Stimulated activated naive CD8-positive, alpha-beta T cell treated with anti-CD3 and anti-CD28 coated beads, Interleukin-15, amount 100 ng/mL, for 72 hours (primary cell): ENCODE measurements around the gene REXO4.

Experiments
- ATAC-seq: fragments of 150-1000 bp; cut with Tn5 transposase; 2 replicates; pipeline ENCODE4 v1.10.0; 2021; ENCODE audit warnings: mild to moderate bottlenecking, moderate library complexity
- DNase-seq, 2 donors: peaks; one replicate each; pipeline ENCODE4 v3.0.0; 2021 to 2022
- H3K27ac Mint-ChIP-seq, 2 donors: one replicate each; pipeline ENCODE4 v1.8.0; 2022; ENCODE audit warnings: mild to moderate bottlenecking in 2 of 2, mixed read lengths in 2 of 2, moderate library complexity in 2 of 2
- H3K27me3 Mint-ChIP-seq: one replicate; pipeline ENCODE4 v1.8.0; 2022; ENCODE audit warnings: mixed read lengths
- H3K4me1 Mint-ChIP-seq: one replicate; pipeline ENCODE4 v1.8.0; 2022; ENCODE audit warnings: mild to moderate bottlenecking, mixed read lengths
- H3K4me3 Mint-ChIP-seq, 2 donors: one replicate each; pipeline ENCODE4 v1.8.0; 2022; ENCODE audit warnings: mild to moderate bottlenecking in 2 of 2, mixed read lengths in 2 of 2, moderate library complexity in 1 of 2
- H3K9me3 Mint-ChIP-seq, 2 donors: one replicate each; pipeline ENCODE4 v1.8.0; 2022; ENCODE audit warnings: mixed read lengths in 2 of 2

Gene REXO4

DNA sequence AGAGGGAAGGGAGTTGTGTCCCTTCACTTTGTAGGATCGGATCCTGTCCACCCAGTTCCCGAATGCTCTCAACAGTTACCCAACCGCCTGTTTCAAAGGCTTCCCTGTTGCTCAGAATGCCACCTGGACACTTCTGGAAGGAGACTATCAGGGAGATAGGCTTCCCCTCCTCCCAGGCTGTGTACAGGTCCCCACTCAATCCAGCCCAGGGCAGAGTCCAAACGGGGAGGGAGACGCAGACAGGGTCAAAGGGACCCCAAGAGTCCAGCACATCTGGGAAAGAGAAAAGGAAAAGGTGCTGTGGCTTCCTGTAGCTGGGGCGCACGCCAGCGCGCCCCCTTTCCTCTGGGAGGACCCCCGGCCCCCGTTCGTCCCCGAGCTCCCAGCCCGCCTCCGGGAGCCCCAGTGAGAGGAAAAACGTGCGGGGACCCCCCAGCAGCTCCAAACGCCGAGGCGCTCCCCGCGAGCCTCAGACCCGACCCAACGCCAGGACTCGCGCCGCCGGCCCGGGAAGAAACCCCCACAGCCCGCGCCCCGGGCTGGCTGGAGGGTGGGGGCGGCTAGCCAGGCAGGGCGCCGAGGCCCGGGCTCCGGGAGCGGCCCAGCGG is 42.6 kb downstream of the REXO4 start:
- Mint-ChIP-seq H3K9me3 (no peaks in the 10 kb centered on the region), H3K27ac (peak overlapping the region; percentile 96 to 99), H3K4me3 (peak overlapping the region; percentile 97 to 99), H3K4me1 (peaks cover 54% of the 10 kb centered on the region), H3K27me3 (no peaks in the 10 kb centered on the region)
- ATAC-seq (peak; percentile 0), DNase-seq (peak; percentile 52)

GRCh38 chr9:133374612-133375115 is 43.1 kb downstream of the REXO4 start:
- DNase-seq: peak in 1 of 2 donors; percentile 48
- peaks cover 60% of the 10 kb centered on the region for H3K4me1 Mint-ChIP-seq

DNA sequence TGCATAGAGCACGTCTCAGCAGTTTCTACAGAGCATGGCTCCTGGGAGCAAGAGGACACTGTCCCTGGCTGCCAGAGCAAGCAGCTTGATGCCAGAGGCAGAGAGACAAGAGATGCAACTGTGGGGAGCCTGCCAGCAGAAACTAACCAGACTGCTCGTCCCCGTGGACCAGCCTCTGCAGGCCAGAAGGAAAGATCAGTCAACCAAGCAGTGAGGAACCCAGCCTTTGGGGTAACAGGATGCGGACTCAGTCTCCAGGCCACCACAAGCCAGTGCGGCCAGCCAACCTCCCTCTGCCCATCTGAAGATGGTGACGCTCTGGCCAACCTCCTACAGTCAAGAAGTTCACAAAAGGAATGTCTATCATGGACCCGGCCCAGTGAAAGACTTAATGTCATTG is 45.7 kb downstream of the REXO4 start:
- Mint-ChIP-seq H3K4me1 (peaks cover 76% of the 10 kb centered on the region), H3K27ac (peak overlapping the region; percentile 91 to 96), H3K27me3 (no peaks in the 10 kb centered on the region), H3K9me3 (no peaks in the 10 kb centered on the region), H3K4me3 (peak overlapping the region; percentile 97 to 99)
- no peak for ATAC-seq
- DNase-seq: no peak

More at GRCh38 chr9:133374612-133375115, 43.1 kb downstream of the REXO4 start:
- ATAC-seq: peak; percentile 23
- H3K9me3 Mint-ChIP-seq: no peaks in the 10 kb centered on the region
- no peaks in the 10 kb centered on the region for H3K27me3 Mint-ChIP-seq
- peak overlapping the region; percentile 96 to 99 for H3K27ac Mint-ChIP-seq
- peak overlapping the region; percentile 97 to 99 for H3K4me3 Mint-ChIP-seq

DNA sequence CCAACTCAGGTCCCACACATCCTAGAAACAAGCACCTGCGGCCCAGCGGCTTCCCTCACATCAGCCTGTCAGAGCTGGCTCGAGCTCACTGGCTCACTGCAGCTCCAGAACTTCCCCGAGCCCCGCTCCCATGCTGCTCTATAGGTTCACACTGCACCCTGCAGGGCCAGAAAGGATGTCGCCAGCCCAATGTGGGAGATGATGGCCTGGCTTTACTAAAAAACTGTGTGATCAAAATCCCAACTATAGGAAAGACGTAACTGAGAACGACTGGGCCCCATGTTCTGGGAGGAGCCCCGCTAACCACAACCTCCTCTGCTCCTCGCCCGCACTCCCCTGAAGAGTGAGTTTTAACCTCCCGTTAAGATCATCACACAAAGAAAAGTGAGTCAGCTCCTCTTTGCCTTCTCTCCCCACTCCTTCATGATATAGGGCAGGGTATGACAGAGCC is 46.5 kb downstream of the REXO4 start:
- Mint-ChIP-seq H3K9me3 (no peaks in the 10 kb centered on the region), H3K27ac (peak overlapping the region; percentile 91 to 96), H3K4me1 (peaks cover 75% of the 10 kb centered on the region), H3K4me3 (peak overlapping the region; percentile 97 to 99), H3K27me3 (no peaks in the 10 kb centered on the region)
- ATAC-seq (peak; percentile 79), DNase-seq (peak; percentile 73 to 89)

DNA sequence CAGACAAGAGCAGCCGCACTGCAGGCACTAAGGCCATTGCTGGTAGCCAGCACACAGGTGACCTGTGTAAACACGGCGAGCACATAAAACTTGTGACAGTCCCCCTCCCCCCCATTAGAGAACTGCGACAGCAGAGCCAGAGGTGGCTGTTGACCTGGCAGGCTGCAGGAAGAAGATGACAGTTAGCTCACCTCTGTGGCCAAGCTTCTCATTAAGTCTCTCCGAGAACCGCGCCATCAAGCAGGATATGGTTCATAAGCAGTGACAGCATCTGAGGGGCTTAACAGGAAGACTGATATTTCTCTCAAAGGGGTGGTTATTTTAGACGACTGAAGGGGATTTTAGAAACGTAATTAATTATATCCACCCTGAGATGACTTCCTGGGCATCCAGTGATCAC is 47.1 kb downstream of the REXO4 start:
- Mint-ChIP-seq H3K27me3 (no peaks in the 10 kb centered on the region), H3K4me1 (peaks cover 75% of the 10 kb centered on the region), H3K4me3 (peak overlapping the region; percentile 97 to 99), H3K27ac (peak overlapping the region; percentile 91 to 96), H3K9me3 (no peaks in the 10 kb centered on the region)
- ATAC-seq (peak; percentile 72), DNase-seq (peak in 1 of 2 donors; percentile 76)

- no peak for ATAC-seq
- peak overlapping the region; percentile 97 to 99 for H3K4me3 Mint-ChIP-seq
- H3K27me3 Mint-ChIP-seq: no peaks in the 10 kb centered on the region
- no peak for DNase-seq
- H3K9me3 Mint-ChIP-seq: no peaks in the 10 kb centered on the region
- H3K27ac Mint-ChIP-seq: peak overlapping the region; percentile 91 to 96
- peaks cover 75% of the 10 kb centered on the region for H3K4me1 Mint-ChIP-seq
Measured at GRCh38 chr9:133369933-133370332, 47.9 kb downstream of the REXO4 start.

GRCh38 chr9:133369422-133369821 is 48.4 kb downstream of the REXO4 start:
- DNase-seq (no peak), ATAC-seq (no peak)
- H3K9me3 Mint-ChIP-seq: no peaks in the 10 kb centered on the region
- H3K4me3 Mint-ChIP-seq: peak overlapping the region; percentile 97 to 99
- H3K4me1 Mint-ChIP-seq: peaks cover 75% of the 10 kb centered on the region
- no peaks in the 10 kb centered on the region for H3K27me3 Mint-ChIP-seq
- peak overlapping the region; percentile 89 to 95 for H3K27ac Mint-ChIP-seq

- no peak for ATAC-seq
- Mint-ChIP-seq H3K27ac (peak overlapping the region; percentile 95), H3K4me3 (peak overlapping the region; percentile 97 to 99), H3K27me3 (no peaks in the 10 kb centered on the region), H3K9me3 (no peaks in the 10 kb centered on the region), H3K4me1 (peaks cover 69% of the 10 kb centered on the region)
- DNase-seq: no peak
Measured at GRCh38 chr9:133368249-133368881, 49.4 kb downstream of the REXO4 start.

GRCh38 chr9:133367778-133368177 is 50.0 kb downstream of the REXO4 start:
- no peaks in the 10 kb centered on the region for H3K9me3 Mint-ChIP-seq
- DNase-seq (no peak), ATAC-seq (no peak)
- H3K27me3 Mint-ChIP-seq: no peaks in the 10 kb centered on the region
- H3K4me1 Mint-ChIP-seq: peaks cover 69% of the 10 kb centered on the region
- H3K27ac Mint-ChIP-seq: no peak overlapping the region
- no peak overlapping the region for H3K4me3 Mint-ChIP-seq

- Mint-ChIP-seq H3K27me3 (no peaks in the 10 kb centered on the region), H3K4me3 (no peak overlapping the region), H3K27ac (peak overlapping the region in 1 of 2 donors; percentile 61), H3K4me1 (peaks cover 68% of the 10 kb centered on the region), H3K9me3 (no peaks in the 10 kb centered on the region)
- DNase-seq (no peak), ATAC-seq (no peak)
Measured at GRCh38 chr9:133367221-133367620, 50.6 kb downstream of the REXO4 start.

DNA sequence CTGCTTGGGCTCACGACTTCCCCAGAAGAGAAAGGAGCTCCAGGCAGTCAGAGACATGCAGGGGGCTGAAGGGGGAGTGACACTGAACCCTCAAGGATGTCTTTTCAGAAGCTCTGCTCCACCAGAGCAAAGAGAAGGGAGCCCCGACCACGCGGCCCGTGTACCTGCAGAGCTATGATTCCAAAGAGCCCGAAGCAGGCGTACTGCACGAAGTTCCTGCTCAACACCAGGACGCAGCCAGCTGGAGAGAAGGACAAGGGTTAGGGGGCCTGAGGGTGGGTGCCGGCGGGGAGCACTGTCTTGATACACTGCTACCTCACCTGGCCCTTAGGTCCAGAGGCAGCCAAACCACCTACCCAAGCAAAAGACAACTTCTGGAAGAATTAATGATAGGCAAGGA is 51.4 kb downstream of the REXO4 start:
- no peak for ATAC-seq
- peaks cover 68% of the 10 kb centered on the region for H3K4me1 Mint-ChIP-seq
- no peak for DNase-seq
- peak overlapping the region in 1 of 2 donors; percentile 34 for H3K27ac Mint-ChIP-seq
- H3K4me3 Mint-ChIP-seq: no peak overlapping the region
- H3K9me3 Mint-ChIP-seq: no peaks in the 10 kb centered on the region
- no peaks in the 10 kb centered on the region for H3K27me3 Mint-ChIP-seq

GRCh38 chr9:133362359-133363044 is 55.3 kb downstream of the REXO4 start:
- no peaks in the 10 kb centered on the region for H3K9me3 Mint-ChIP-seq
- ATAC-seq (no peak), DNase-seq (no peak)
- H3K4me3 Mint-ChIP-seq: no peak overlapping the region
- no peaks in the 10 kb centered on the region for H3K27me3 Mint-ChIP-seq
- H3K27ac Mint-ChIP-seq: peak overlapping the region; percentile 9 to 69
- peaks cover 69% of the 10 kb centered on the region for H3K4me1 Mint-ChIP-seq

- peaks cover 69% of the 10 kb centered on the region for H3K4me1 Mint-ChIP-seq
- no peaks in the 10 kb centered on the region for H3K9me3 Mint-ChIP-seq
- no peak for ATAC-seq
- H3K4me3 Mint-ChIP-seq: peak overlapping the region in 1 of 2 donors; percentile 11
- no peak for DNase-seq
- H3K27ac Mint-ChIP-seq: peak overlapping the region; percentile 30 to 74
- no peaks in the 10 kb centered on the region for H3K27me3 Mint-ChIP-seq
Measured at GRCh38 chr9:133361507-133362092, 56.2 kb downstream of the REXO4 start.

DNA sequence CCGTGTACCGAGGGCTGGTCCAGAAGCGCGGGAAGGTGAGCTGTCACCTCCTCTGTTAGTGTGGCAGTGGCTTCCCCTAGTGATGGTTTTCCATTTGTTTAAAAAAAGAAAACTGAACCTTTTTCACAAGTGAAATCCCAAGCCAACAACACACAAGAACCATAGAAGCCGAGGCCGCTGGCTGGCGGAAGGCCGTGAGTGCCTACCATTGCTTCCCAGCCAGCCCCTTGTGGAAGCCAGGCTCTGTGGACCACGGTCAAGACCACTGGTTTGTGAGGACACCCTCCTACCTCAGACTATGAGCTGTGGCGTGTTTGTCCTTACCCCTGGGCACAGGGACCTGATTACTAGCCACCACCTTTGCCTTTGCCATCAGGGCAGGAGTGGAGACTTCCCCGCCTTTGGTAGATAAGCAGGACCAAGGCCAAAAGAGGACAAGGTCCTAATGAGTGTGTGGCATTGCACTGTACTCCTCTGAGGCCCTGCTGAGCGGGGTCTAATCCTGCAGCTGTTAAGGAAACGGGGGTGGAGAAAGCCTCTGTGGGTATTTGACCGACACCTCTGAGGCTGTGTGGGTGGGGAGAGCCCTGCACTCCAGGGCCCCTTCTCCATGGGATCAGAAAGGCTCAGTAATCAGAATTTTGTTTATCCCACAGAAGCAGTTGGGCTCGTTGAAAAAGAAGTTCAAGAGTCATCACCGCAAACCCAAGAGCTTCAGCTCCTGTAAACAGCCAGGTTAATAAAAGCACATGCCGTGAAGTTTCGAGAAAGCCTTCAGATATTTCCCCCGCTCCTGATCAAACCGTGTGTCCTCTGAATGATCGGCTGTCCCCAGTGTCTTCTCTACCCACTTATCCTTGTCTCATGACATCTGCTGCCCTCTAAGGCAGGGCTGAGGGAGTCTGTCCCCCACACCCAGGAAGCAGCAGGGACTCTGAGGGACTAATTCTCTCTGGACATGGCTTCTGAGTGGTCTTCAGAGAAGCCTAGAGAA is 57.1 kb downstream of the REXO4 start:
- H3K27ac Mint-ChIP-seq: peak overlapping the region; percentile 20 to 74
- H3K4me1 Mint-ChIP-seq: peaks cover 69% of the 10 kb centered on the region
- H3K9me3 Mint-ChIP-seq: no peaks in the 10 kb centered on the region
- no peaks in the 10 kb centered on the region for H3K27me3 Mint-ChIP-seq
- peak overlapping the region in 1 of 2 donors; percentile 6 for H3K4me3 Mint-ChIP-seq
- DNase-seq (no peak), ATAC-seq (no peak)
